Esophagus (tissue), 2 donors: ENCODE data around the gene CEND1. TPM values are rescaled to one million over a fixed set of nuclear protein-coding genes. Genes with fewer than 3 reads are reported as not detected.

Source experiments
- H3K27ac ChIP-seq, 2 donors: one replicate each; pipeline ENCODE4 v1.5.1; 2013; ENCODE audit warnings: low read depth in 2 of 2, mild to moderate bottlenecking in 2 of 2, inconsistent platforms in 1 of 2, low read length in 1 of 2, moderate library complexity in 1 of 2
- H3K27me3 ChIP-seq, 2 donors: one replicate each; pipeline ENCODE4 v1.6.1; 2013; ENCODE audit warnings: low read length in 2 of 2, control low read depth in 1 of 2, mild to moderate bottlenecking in 1 of 2; ENCODE audit not compliant: insufficient read depth in 2 of 2, control insufficient read depth in 1 of 2
- H3K36me3 ChIP-seq, 2 donors: one replicate each; pipeline ENCODE4 v1.6.1; 2013; ENCODE audit warnings: low read length in 1 of 2; ENCODE audit not compliant: control insufficient read depth in 2 of 2, insufficient read depth in 2 of 2
- H3K4me1 ChIP-seq, 2 donors: one replicate each; pipeline ENCODE4 v1.6.1; 2013; ENCODE audit warnings: low read length in 1 of 2; ENCODE audit not compliant: control insufficient read depth in 2 of 2, insufficient read depth in 2 of 2
- H3K4me3 ChIP-seq, 2 donors: one replicate each; pipeline ENCODE4 v1.5.1; 2013; ENCODE audit warnings: low read length in 2 of 2, mild to moderate bottlenecking in 2 of 2, low read depth in 1 of 2, moderate library complexity in 1 of 2
- H3K9me3 ChIP-seq, 2 donors: one replicate each; pipeline ENCODE4 v1.6.1; 2013; ENCODE audit warnings: mild to moderate bottlenecking in 2 of 2, low read depth in 1 of 2, low read length in 1 of 2, moderate library complexity in 1 of 2; ENCODE audit not compliant: control insufficient read depth in 2 of 2, insufficient read depth in 1 of 2
- WGBS, 2 donors: extraction: QIAGEN DNeasy Blood & Tissue Kit; methylation state at CpG; one replicate each; pipeline ENCODE4 v1.1.7; 2013; 5-methylcytosine and 5-hydroxymethylcytosine counted together
- polyA plus RNA-seq, 2 donors: library from polyadenylated mRNA; stranded (reverse); fragments of 200-250 nt; gene quantifications; one replicate each; pipeline ENCODE4 v1.2.3, GENCODE V29; 2013
- donor health status: healthy with polysubstance abuse.
- donor health status: Bipolar disorder and iron deficiency.

Gene CEND1
- polyA plus RNA-seq, 2 donors, result 0.10 to 0.12 TPM

GRCh38 chr11:827897-828192 lies 38.0 kb upstream of the CEND1 start, which contains the start of gene CRACR2B:
TSS of gene CRACR2B (plus strand) at chr11:827919. CDS start at chr11:828608, 689 bp downstream.
- H3K27ac ChIP-seq, result peak within 1 kb of the TSS; percentile 21 to 37
- H3K4me1 ChIP-seq, result peaks cover 21 to 53% of the 10 kb centered on the region in 2 donors
- WGBS, 2 donors, result 33 to 52% methylated on average over 5 of the region's 5 CpGs
- peaks cover 0 to 4% of the 10 kb centered on the region in 2 donors for H3K27me3 ChIP-seq
- peaks cover 0 to 24% of the 10 kb centered on the region in 2 donors for H3K36me3 ChIP-seq
- no peaks in the 10 kb centered on the region for H3K9me3 ChIP-seq
- peak within 1 kb of the TSS; percentile 42 to 45 for H3K4me3 ChIP-seq

GRCh38 chr11:827146-827896 lies 37.4 kb upstream of the CEND1 start:
- 5 to 7% methylated on average over 35 to 66 of the region's 66 CpGs for WGBS, 2 donors
- Histone ChIP-seq H3K27me3 (peaks cover 0 to 4% of the 10 kb centered on the region in 2 donors), H3K27ac (peak overlapping the region; percentile 8 to 37), H3K9me3 (no peaks in the 10 kb centered on the region), H3K36me3 (peaks cover 3 to 27% of the 10 kb centered on the region in 2 donors), H3K4me1 (peaks cover 21 to 51% of the 10 kb centered on the region in 2 donors), H3K4me3 (peak overlapping the region; percentile 42 to 45)

GRCh38 chr11:826836-827145 lies 36.9 kb upstream of the CEND1 start:
- 2% methylated on average over 22 of the region's 22 CpGs for WGBS, 2 donors
- no peaks in the 10 kb centered on the region for H3K9me3 ChIP-seq
- H3K27me3 ChIP-seq, result peaks cover 0 to 4% of the 10 kb centered on the region in 2 donors
- H3K36me3 ChIP-seq, result peaks cover 4 to 27% of the 10 kb centered on the region in 2 donors
- peak overlapping the region; percentile 8 to 37 for H3K27ac ChIP-seq
- peak overlapping the region; percentile 42 to 45 for H3K4me3 ChIP-seq
- H3K4me1 ChIP-seq, result peaks cover 18 to 48% of the 10 kb centered on the region in 2 donors

GRCh38 chr11:826227-826621 lies 36.3 kb upstream of the CEND1 start:
- peaks cover 0 to 4% of the 10 kb centered on the region in 2 donors for H3K27me3 ChIP-seq
- WGBS, 2 donors, result 66 to 73% methylated on average over 9 of the region's 9 CpGs
- H3K27ac ChIP-seq, result no peak overlapping the region
- peaks cover 4 to 27% of the 10 kb centered on the region in 2 donors for H3K36me3 ChIP-seq
- H3K4me3 ChIP-seq, result no peak overlapping the region
- H3K4me1 ChIP-seq, result peaks cover 23 to 48% of the 10 kb centered on the region in 2 donors
- no peaks in the 10 kb centered on the region for H3K9me3 ChIP-seq

- 50 to 67% methylated on average over 12 of the region's 12 CpGs for WGBS, 2 donors
- Histone ChIP-seq H3K4me3 (no peak overlapping the region), H3K27ac (no peak overlapping the region)
Measured at GRCh38 chr11:825366-826226, 35.7 kb upstream of the CEND1 start.

GRCh38 chr11:824942-825341 lies 35.1 kb upstream of the CEND1 start:
- Histone ChIP-seq H3K27ac (no peak overlapping the region), H3K36me3 (peaks cover 4 to 27% of the 10 kb centered on the region in 2 donors), H3K4me3 (no peak overlapping the region), H3K4me1 (peaks cover 23 to 49% of the 10 kb centered on the region in 2 donors), H3K27me3 (no peaks in the 10 kb centered on the region), H3K9me3 (no peaks in the 10 kb centered on the region)
- WGBS, 2 donors, result 64 to 84% methylated on average over 11 of the region's 11 CpGs

More at GRCh38 chr11:825366-826226, 35.7 kb upstream of the CEND1 start:
- peaks cover 0 to 4% of the 10 kb centered on the region in 2 donors for H3K27me3 ChIP-seq
- peaks cover 28 to 50% of the 10 kb centered on the region in 2 donors for H3K4me1 ChIP-seq
- peaks cover 4 to 27% of the 10 kb centered on the region in 2 donors for H3K36me3 ChIP-seq
- H3K9me3 ChIP-seq, result no peaks in the 10 kb centered on the region

GRCh38 chr11:824292-824880 lies 34.5 kb upstream of the CEND1 start:
- Histone ChIP-seq H3K9me3 (no peaks in the 10 kb centered on the region), H3K36me3 (peaks cover 4 to 27% of the 10 kb centered on the region in 2 donors), H3K4me1 (peaks cover 18 to 43% of the 10 kb centered on the region in 2 donors), H3K27me3 (no peaks in the 10 kb centered on the region), H3K4me3 (no peak overlapping the region), H3K27ac (no peak overlapping the region)
- WGBS, 2 donors, result 71 to 86% methylated on average over 59 of the region's 59 CpGs

- H3K36me3 ChIP-seq, result peaks cover 4 to 27% of the 10 kb centered on the region in 2 donors
- no peaks in the 10 kb centered on the region for H3K9me3 ChIP-seq
- 79 to 90% methylated on average over 48 to 53 of the region's 53 CpGs for WGBS, 2 donors
Measured at GRCh38 chr11:823441-824291, 33.8 kb upstream of the CEND1 start.

More at GRCh38 chr11:823441-824291, 33.8 kb upstream of the CEND1 start:
- Histone ChIP-seq H3K4me1 (peaks cover 17 to 36% of the 10 kb centered on the region in 2 donors), H3K4me3 (no peak overlapping the region), H3K27me3 (no peaks in the 10 kb centered on the region), H3K27ac (no peak overlapping the region)
